ENCODE data around the gene RLF.

DNA sequence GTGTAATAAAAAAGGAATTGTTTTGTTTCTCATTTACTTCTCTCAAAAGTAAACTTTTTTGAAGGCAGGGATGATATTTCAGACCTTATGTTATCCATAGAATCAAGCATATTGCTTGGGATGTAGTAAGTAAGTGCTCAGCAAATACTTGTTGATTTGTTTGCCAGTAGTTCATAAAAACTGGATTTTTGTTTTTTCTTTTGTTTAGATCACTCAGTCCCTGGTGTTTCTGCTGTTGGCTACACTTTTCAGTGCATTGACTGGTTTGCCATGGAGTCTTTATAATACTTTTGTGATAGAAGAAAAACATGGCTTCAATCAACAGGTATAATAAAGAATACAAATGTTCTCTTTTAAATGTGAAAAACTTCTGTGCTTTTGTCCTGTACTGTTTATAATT, 107.0 kb downstream of the RLF start:
- TF ChIP-seq, protein P1, sequence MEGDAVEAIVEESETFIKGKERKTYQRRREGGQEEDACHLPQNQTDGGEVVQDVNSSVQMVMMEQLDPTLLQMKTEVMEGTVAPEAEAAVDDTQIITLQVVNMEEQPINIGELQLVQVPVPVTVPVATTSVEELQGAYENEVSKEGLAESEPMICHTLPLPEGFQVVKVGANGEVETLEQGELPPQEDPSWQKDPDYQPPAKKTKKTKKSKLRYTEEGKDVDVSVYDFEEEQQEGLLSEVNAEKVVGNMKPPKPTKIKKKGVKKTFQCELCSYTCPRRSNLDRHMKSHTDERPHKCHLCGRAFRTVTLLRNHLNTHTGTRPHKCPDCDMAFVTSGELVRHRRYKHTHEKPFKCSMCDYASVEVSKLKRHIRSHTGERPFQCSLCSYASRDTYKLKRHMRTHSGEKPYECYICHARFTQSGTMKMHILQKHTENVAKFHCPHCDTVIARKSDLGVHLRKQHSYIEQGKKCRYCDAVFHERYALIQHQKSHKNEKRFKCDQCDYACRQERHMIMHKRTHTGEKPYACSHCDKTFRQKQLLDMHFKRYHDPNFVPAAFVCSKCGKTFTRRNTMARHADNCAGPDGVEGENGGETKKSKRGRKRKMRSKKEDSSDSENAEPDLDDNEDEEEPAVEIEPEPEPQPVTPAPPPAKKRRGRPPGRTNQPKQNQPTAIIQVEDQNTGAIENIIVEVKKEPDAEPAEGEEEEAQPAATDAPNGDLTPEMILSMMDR (IDR thresholded peaks at IDR 0.05; ENCODE audit: control extremely low read depth in 1 of 3, insufficient read depth in 1 of 3, low read depth in 1 of 3, low read length in 3 of 3) = no peak
- TF ChIP-seq SP2 (IDR thresholded peaks at IDR 0.05; ENCODE audit: low read length) = no peak
- TF ChIP-seq POLR2A (IDR thresholded peaks at IDR 0.05; ENCODE audit: control extremely low read depth in 1 of 2, low read depth in 2 of 2, low read length in 2 of 2) = no peak
- TF ChIP-seq RNF2 (IDR thresholded peaks at IDR 0.05; ENCODE audit: borderline replicate concordance, low read depth, low read length, missing control alignments, poor library complexity, severe bottlenecking) = no peak
- TF ChIP-seq SP1 (IDR thresholded peaks at IDR 0.05; ENCODE audit: low read depth, low read length) = no peak
- TF ChIP-seq NANOG (IDR thresholded peaks at IDR 0.05; ENCODE audit: insufficient read depth, low read depth, low read length, poor library complexity, severe bottlenecking) = no peak
- TF ChIP-seq EGR1 (IDR thresholded peaks at IDR 0.05; ENCODE audit: borderline replicate concordance, low read depth, low read length) = no peak
- no peak for TF ChIP-seq CREB1 (IDR thresholded peaks at IDR 0.05)
- no peak for TF ChIP-seq YY1 (IDR thresholded peaks at IDR 0.05; ENCODE audit: low read depth, low read length)
- TF ChIP-seq TAF1 (IDR thresholded peaks at IDR 0.05; ENCODE audit: low read depth, low read length) = no peak
- TF ChIP-seq EP300 (IDR thresholded peaks at IDR 0.05; ENCODE audit: borderline replicate concordance in 1 of 2, low read depth in 2 of 2, low read length in 2 of 2) = no peak
- no peak for TF ChIP-seq EZH2 (IDR thresholded peaks at IDR 0.05; ENCODE audit: low read depth, low read length, severe bottlenecking)
